GM04504 (cell line): ENCODE measurements around the gene RCCD1.

ENCODE experiments used
- DNase-seq: peaks from one replicate; pipeline ENCODE4 v3.0.0-alpha.2; 2012; ENCODE audit warnings: low read depth

RCCD1 gene

DNA sequence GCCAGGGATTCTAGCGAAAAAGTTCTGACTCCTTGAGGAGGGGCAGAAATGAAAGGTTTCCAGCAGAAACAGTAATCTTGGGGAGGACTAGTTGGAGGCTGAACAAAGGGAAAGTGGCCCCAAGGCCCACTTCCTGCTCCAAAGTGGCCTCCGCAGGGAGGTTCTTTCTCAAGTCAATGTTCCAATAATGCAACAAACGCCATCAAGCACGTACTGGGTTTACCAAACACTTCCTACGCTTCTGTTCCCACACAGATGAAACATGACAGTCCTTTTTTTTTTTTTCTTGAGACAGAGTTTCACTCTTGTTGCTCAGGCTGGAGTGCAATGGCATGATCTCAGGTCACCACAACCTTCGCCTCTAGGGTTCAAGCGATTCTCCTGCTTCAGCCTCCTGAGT is 9.6 kb upstream of the RCCD1 start:
- DNase-seq: no peak

DNA sequence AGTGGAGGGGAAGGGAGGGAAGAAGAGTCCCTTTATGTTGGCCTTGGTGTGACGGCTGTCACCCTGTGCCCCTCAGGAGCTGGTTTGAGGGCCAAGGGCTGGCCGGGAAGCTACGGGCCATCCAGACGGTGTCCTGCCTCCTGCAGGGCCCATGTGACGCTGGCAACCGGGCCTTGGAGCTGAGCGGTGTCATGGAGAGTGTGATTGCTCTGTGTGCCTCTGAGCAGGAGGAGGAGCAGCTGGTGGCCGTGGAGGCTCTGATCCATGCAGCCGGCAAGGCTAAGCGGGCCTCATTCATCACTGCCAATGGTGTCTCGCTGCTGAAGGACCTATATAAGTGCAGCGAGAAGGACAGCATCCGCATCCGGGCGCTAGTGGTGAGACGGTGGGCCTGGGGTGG is 8.1 kb upstream of the RCCD1 start:
- no peak for DNase-seq

DNA sequence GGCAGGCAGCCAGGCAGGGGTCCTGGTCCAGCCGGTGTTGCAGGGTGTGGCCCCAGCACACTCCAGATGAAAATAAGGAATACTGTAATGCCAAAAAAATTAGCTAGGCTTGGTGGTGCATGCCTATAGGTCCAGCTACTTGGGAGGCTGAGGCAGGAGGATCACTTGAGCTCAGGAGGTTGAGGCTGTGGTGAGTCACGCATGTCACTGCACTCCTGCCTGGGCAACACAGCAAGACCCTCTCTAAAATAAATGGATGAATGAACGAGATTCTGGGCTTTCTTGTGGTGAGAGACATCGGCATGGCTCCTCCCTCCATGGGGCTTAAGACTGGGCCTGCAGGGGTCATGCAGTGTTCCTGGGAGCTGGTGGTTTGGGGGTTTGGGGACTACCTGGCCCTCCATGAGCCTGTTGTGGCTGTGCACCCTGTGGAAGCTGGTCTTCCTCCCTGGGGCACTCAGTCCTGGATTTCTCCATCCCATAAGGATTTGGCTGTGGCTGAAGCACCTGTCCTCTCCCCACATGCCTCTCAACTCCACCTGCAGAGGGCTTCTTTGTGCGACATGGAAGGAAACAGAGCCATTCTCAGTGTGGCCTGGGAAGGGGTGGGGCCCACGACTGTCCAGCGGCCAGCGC is 7.6 kb upstream of the RCCD1 start:
- DNase-seq: no peak

DNA sequence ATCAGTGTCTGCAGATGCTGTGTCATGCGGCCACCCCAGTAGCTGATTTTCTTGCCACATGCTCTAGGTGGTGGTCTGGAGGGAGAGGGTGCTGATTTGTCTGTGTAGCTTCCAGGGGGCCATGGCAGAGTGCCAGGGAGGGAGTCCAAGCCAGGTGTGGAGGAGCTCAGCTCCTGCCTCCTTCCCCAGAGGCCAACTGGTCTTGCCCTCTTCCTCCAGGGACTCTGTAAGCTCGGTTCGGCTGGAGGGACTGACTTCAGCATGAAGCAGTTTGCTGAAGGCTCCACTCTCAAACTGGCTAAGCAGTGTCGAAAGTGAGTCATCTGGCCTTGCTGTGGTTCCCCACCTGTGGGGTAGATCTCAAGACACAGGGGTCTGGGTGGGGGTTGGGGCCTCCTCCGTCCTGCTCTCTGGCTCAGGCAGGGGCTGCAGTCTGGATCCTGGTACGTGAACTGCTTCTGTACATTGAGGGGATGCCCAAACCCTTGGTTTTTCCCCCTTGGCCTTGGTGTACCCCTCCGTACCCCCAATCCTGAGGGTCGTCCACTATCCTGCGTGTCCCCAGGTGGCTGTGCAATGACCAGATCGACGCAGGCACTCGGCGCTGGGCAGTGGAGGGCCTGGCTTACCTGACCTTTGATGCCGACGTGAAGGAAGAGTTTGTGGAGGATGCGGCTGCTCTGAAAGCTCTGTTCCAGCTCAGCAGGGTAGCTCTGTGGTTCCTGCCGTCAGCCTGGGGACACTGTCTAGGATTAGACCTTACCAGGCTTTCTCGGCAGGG is 6.9 kb upstream of the RCCD1 start:
- no peak for DNase-seq

DNA sequence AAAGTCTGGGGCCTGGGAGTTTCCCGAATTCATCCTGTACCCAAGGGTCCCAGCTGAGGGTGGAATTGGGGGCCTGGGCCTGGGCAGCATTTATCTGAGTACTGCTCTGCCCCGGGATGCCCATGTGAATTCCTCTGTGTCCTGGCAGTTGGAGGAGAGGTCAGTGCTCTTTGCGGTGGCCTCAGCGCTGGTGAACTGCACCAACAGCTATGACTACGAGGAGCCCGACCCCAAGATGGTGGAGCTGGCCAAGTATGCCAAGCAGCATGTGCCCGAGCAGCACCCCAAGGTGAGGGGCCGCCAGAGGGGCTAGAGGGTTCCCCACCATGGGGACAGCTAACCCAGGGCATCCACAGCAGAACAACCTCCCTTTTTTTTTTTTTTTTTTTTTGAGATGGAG is 6.2 kb upstream of the RCCD1 start:
- no peak for DNase-seq

DNA sequence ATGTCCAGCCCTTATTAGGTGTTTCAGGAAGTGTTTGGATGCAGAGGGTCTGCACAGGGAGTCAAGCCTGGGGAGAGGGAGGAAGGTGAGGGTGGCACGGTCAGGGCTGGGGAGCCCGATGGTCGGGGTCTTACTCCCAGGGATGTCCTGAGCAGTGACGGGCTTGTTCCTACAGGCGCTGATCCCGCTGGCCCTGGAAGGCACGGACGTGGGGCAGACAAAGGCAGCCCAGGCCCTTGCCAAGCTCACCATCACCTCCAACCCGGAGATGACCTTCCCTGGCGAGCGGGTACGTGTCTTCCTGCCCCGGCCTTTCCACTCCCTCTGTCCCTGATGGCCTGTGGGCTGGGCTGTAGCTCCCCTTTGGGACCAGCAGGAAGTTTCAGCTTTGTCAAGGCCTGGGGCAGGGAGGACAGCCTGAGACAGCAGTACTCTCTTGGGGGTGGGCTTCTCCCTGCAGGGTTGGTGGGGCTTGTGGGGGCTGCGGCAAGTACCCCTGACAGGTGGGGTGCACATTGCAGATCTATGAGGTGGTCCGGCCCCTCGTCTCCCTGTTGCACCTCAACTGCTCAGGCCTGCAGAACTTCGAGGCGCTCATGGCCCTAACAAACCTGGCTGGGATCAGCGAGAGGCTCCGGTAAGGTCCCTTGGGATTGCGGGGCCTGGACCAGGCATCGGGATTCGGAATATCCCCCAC is 4.6 kb upstream of the RCCD1 start:
- DNase-seq: no peak

DNA sequence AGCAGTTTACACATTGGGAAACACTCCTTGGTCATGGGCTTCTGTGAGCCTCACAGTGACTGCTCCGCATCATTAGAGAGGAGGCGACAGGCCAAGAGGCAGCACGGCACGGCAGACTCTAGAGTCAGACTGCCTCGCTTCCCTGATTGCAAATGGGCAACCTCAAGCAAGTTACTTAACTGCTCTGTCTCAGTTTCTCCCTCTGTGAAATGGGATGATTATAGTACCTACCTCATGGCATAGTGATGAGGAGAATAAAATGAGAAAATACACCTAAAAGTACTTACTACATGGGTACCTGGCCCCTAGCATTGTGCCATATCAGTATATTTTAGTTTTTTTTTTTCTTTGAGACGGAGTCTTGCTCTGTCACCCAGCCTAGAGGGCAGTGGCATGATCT is 4.0 kb upstream of the RCCD1 start:
- no peak for DNase-seq

DNA sequence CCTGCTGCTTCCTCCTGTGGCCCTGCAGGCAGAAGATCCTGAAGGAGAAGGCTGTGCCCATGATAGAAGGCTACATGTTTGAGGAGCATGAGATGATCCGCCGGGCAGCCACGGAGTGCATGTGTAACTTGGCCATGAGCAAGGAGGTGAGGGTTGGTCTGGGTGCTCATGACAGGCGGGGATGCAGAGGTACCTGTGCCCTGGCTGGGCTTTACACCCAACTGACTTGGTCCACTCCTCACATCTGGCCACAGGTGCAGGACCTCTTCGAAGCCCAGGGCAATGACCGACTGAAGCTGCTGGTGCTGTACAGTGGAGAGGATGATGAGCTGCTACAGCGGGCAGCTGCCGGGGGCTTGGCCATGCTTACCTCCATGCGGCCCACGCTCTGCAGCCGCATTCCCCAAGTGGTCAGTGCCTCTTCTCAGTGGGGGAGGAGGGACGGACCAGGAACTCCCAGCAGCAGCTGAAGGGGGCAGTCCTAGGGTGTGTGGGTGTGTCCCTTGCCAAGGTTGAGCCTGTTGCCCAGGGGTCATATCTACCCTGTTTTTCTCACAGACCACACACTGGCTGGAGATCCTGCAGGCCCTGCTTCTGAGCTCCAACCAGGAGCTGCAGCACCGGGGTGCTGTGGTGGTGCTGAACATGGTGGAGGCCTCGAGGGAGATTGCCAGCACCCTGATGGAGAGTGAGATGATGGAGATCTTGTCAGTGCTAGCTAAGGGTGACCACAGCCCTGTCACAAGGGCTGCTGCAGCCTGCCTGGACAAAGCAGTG is 1.6 kb upstream of the RCCD1 start:
- DNase-seq: no peak

DNA sequence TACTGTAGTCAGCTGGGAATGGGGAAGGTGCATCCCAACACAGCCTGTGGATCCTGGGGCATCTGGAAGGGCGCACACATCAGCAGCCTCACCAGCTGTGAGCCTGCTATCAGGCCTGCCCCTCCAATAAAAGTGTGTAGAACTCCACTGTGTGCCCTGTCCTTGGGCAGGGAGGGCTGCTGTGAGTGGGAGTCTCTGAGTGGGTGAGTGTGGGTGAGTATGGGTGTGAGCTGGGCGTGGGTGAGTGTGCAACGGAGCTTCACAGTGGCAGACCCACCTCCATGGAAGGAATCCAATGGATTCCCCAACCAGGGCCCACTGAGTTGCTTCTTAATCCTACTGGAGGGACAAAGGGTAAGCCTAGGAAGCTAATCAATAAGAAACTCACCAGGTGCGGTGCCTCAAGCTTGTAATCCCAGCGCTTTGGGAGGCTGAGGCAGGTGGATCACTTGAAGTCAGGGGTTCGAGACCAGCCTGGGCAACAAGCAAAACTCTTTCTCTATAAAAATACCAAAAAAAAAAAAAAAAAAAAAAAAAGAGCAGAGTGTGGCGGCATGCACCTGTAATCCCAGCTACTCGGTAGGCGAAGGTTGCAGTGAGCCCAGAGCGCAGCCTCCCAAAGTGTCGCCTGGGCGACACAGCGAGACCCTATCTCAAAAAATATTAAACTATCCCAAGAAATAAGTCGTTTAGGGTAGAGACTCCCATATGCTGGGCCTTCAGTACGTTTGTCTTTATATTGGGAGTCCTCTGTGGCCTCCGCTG is 555 bp upstream of the RCCD1 start:
- no peak for DNase-seq

DNA sequence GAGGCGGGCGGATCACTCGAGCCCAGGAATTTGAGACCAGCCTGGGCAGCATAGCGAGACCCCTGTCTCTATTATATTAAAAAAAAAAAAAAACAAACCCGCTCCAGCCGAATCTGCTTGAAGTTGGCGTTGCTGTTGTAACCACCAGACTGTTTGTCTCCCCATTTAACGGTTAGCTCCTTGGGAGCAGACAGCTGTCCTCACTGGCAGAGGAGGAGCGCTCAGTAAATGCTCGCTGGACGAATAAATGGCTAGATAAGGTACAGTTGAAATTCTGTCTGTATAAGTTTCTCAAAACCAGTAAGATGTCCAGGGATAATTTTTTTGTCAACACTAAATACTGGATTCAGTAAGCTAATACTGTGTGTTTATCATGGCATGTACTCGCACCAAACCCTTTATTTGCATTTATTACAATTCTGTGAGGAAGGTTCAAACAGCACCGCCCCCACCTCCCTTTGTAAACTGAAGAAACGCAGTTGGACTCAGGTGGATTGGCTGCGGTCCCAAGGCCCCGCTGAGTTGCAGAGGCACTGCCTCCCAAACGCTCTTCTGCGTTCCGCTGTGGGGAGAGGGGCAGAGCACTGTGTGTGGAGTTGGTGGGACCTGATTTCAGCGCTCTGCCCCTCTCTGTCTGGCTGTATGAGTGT is 1.1 kb downstream of the RCCD1 start:
- no peak for DNase-seq

DNA sequence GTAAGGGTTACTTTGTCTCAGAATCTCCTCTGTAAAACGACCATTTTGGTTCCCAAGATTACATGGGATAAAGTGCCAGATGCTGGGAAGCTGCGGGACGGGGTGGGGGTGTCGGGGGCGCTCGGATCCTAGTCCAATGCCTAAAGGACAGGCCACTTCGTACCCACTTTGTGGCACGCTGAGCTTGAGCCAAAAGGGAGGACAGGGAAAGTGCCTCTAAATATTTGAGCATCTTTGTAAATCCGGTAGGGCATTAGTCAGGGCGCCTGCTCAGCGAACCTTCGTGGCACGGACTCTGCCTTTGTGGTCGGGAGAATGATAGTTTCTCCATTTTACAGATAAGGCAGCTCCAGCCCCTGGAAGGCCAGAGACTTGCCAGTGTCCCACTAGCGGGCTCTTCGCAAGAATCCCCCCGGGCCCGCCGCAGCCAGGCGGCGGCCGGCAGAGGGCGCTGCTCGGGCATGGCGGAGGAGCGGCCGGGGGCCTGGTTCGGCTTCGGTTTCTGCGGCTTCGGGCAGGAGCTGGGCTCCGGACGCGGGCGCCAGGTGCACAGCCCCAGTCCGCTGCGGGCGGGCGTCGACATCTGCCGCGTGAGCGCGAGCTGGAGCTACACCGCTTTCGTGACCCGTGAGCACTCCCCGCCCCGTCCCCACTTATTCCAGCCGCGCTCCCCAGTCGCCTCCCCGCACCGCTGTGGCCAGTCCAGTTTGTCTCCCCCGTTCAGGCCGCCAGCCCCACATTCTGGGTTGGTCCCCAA is 1.8 kb downstream of the RCCD1 start:
- no peak for DNase-seq

DNA sequence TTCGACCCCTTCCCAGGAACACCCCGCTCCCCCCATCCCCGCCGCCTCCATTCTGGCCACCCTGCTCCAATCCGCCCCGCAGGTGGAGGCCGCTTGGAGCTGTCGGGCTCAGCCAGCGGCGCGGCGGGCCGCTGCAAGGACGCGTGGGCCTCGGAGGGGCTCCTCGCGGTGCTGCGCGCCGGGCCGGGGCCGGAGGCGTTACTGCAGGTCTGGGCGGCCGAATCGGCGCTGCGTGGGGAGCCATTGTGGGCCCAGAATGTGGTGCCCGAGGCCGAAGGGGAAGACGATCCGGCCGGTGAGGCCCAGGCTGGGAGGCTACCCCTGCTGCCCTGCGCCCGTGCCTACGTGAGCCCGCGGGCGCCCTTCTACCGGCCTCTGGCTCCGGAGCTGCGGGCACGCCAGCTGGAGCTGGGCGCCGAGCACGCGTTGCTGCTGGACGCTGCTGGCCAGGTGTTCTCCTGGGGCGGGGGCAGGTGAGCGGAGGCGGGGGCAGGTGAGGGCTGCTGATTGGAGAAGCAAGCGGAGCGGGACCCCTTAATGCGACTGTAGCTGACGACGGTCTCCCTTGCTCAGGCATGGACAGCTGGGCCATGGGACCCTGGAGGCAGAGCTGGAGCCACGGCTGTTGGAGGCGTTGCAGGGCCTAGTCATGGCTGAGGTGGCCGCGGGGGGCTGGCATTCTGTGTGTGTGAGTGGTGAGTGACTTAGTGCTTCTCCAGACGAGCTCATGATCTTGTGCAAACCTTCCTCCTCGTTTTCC is 2.5 kb downstream of the RCCD1 start:
- no peak for DNase-seq

DNA sequence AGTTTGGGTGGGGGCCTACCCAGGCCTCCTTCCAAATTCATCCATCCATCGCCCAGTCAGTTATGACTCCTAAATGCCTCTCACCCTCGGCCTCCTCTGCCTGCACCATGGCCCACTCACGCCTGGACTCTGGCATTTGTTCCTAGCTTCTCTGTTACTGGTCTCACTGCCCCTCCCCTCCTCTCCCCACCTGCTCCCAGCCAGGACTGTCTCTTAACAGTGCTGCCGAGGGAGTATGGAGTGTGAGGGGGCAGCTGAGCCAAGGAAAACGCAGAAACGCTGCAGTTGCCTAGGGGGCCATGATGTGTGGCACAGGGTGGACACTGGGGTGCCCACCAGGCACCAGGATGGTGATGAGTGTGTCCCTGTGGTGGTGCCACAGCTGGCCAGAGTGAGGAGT is 3.1 kb downstream of the RCCD1 start:
- no peak for DNase-seq

DNA sequence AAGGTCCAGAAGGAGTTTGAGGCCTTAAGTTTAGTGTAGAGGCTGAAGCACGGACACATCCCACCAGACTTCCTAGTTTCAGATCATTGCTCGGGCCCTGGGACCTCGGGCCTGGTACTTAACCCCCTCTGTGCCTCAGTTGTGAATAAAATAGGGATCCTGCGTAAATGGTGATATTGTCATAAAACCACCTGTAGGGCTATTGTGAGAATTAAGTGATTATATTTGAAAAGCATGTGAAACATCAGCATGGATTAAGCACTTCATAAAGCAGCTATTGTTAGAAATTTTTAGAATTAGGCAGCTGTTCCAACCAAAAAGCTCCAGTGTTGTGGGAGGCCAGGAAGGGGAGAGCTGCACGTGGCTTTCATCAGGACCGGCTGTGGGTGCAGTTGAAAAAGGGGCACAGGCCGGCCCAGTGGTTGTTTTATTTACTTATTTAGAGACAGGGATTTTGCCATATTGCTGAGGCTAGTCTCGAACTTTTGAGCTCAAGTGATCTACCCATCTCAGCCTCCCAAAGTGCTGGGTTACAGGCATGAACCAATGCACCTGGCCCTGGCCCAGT is 4.4 kb downstream of the RCCD1 start:
- no peak for DNase-seq

DNA sequence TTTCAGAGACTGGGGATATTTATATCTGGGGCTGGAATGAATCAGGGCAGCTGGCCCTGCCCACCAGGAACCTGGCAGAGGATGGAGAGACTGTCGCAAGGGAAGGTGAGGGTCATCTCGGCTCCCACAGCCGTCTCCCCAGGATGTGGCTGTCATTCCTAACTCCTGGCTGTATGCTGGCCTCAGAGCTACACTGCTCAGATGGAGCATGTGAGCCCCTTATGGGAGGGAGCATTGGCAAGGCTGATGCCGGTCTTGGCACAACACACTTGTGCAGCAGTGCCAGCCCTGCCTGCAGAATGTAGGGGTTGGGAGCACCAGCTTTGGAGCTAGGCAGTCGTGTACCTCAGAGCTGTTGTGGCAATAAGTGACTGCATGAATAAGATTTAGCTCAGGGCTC is 5.2 kb downstream of the RCCD1 start:
- DNase-seq: no peak

DNA sequence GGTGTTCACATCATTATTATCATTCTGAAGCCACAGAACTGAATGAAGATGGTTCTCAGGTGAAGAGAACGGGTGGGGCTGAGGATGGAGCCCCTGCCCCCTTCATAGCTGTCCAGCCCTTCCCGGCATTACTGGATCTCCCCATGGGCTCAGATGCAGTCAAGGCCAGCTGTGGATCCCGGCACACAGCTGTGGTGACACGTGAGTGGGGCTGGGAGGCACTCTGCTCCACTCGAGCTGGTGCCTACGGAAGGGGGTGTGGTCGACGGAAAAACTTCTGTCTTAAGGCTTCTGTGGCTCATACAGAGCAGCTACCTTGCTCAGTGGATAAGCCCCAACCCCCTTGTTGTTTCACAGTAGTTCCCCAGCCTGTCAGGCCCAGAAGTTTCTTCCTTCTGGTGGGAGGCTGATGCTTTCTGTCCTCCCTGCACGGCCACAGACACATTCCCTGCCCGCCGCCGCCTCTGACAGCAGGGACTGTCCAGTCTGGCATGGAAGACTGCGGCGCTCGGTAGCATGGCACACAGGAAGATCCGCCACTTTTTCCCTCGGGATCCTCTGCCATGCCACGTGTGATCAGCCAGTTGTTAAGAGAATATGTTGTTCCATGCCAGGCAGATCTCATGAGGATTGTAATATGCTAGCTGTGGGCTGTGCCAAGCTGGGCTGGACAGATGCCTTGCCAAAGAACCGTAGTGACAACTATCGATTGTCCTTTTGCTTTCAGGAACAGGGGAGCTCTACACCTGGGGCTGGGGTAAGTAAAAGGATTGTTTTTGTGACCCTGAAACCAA is 5.8 kb downstream of the RCCD1 start:
- no peak for DNase-seq

DNA sequence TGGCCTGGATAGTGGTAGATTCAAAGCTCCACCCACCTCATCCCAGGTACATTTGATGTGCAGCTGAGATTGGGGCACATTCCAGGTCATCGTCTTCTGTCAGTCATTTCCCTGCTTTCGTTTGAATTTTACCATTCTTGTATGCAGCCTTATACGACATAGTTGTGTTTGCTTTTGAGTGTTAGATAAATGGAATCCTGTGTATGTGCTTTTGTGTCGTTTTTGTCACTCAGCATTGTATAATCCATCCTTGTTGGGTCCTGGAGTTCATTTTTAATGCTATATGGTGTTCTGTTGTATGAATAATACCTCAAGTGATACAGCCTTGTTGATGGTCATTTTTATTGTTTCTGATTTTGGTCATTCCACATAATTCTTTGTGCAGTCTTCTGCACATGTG is 7.3 kb downstream of the RCCD1 start:
- DNase-seq: no peak

DNA sequence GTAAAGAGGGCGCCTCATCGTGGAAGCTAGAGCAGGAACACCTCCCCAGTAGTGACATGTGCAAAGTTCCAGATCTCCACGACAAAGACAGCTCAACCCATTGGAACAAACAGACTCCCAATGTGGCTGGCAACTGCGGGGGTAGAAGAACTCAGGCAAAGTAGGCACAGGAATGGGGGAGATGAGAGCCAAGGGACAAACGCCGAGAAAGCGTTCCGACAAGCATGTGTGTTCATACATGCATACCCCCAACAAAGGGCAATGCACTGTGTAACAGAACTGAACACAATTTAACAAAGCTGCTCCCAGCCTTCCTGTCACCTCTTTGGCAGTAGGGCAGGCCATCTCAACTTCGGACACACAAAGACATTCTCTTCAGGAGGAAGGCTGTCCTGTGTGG is 11.6 kb downstream of the RCCD1 start:
- DNase-seq: no peak

DNA sequence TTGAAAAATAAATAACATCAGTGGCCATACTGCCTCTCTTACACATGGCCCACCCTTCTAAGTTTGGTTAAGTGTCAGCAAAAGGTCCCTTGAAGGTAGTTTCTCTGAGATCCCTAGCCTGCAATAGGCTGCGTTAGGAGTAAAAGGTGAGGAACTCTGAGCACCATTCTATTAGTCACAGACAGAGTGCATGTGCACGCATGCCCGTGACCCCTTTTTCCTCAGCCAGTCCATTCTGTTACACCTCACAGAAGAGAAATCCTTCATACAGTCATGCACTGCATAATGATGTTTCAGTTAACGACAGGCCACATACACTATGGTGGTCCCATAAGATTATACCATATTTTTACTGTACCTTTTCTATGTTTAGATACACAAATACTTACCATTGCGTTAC is 12.5 kb downstream of the RCCD1 start:
- DNase-seq: no peak
